ENCODE measurements around the gene TOMM6. TPM values are rescaled to one million over a fixed set of nuclear protein-coding genes. Genes with fewer than 3 reads are reported as not detected.
A peak's percentile ranks its signal among the peaks of the same experiment; 100 is the strongest.

TOMM6 gene
- total and polyA plus RNA-seq, 8 donors, result 48.6 to 196 (median 68.7) TPM

GRCh38 chr6:41783106-41783780, 4.3 kb upstream of the TOMM6 start:
- peaks cover 12 to 23% (median 14%) of the 10 kb centered on the region in 3 donors for H3K4me1 ChIP-seq
- TF ChIP-seq, protein P1, sequence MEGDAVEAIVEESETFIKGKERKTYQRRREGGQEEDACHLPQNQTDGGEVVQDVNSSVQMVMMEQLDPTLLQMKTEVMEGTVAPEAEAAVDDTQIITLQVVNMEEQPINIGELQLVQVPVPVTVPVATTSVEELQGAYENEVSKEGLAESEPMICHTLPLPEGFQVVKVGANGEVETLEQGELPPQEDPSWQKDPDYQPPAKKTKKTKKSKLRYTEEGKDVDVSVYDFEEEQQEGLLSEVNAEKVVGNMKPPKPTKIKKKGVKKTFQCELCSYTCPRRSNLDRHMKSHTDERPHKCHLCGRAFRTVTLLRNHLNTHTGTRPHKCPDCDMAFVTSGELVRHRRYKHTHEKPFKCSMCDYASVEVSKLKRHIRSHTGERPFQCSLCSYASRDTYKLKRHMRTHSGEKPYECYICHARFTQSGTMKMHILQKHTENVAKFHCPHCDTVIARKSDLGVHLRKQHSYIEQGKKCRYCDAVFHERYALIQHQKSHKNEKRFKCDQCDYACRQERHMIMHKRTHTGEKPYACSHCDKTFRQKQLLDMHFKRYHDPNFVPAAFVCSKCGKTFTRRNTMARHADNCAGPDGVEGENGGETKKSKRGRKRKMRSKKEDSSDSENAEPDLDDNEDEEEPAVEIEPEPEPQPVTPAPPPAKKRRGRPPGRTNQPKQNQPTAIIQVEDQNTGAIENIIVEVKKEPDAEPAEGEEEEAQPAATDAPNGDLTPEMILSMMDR (IDR thresholded peaks at IDR 0.05), result no peak
- DNase-seq, result peak in 1 of 6 donors; percentile 20
- peak overlapping the region in 1 of 4 donors; percentile 8 for H3K27ac ChIP-seq
- FAIRE-seq, result no peak
- no peaks in the 10 kb centered on the region for H3K27me3 ChIP-seq
- H3K36me3 ChIP-seq, result no peaks in the 10 kb centered on the region
- no peak for ATAC-seq
- no peaks in the 10 kb centered on the region for H3K9me3 ChIP-seq
- no peak overlapping the region for H3K4me3 ChIP-seq
- intact Hi-C loops (cut with DNase I), result loop anchor here in 2 of 3 donors (10.0 kb wide), 2 partner anchors 152 to 262 kb away; no protein-coding TSS in a partner anchor
- WGBS, 2 donors, result 76 to 83% methylated on average over 6 of the region's 6 CpGs

DNA sequence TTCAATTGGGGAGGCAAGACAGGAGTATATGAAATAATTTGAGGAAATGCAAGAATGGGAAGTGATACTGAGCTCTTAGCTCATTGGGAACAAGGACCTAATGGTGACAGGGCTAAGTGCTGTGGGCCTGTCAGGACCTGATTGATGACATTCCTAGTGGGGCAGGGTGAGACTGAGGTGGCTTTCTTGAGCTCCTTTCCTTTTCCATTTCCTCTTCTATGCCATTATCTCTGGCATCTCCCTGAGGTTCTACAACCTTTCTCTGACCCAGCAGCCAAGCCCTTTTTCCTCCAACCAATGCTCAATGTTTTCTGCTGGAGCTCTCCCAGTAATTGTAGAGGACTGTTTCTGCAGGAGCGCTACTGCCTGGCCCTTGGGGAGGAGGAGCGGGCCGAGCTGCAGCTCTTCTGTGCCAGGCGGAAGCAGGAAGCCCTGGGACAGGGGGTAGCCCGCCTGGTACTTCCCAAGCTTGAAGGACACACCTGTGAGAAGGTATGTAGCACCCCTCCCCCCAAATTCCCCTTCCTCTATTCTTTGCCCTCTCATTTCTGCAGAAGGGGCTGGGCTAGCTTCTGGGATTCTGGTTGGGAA, 2.8 kb upstream of the TOMM6 start:
- intact Hi-C loops (cut with DNase I), result loop anchor here in 2 of 3 donors (10.0 kb wide), 2 partner anchors 150 to 260 kb away; no protein-coding TSS in a partner anchor
- TF ChIP-seq, protein P1 (IDR thresholded peaks at IDR 0.05), result no peak
- Histone ChIP-seq H3K27me3 (no peaks in the 10 kb centered on the region), H3K27ac (peak overlapping the region in 3 of 4 donors; percentile 8 to 92 (median 19)), H3K36me3 (peaks cover 0 to under 1% (median 0%) of the 10 kb centered on the region in 3 donors), H3K9me3 (no peaks in the 10 kb centered on the region), H3K4me1 (peaks cover 14 to 20% (median 16%) of the 10 kb centered on the region in 3 donors), H3K4me3 (no peak overlapping the region)
- FAIRE-seq, result no peak
- WGBS, 2 donors, result 56 to 60% methylated on average over 5 of the region's 5 CpGs
- no peak for ATAC-seq
- peak in 3 of 6 donors; percentile 25 to 37 (median 29) for DNase-seq

- TF ChIP-seq, protein P1 (IDR thresholded peaks at IDR 0.05), result no peak
- Histone ChIP-seq H3K27ac (peak overlapping the region in 3 of 4 donors; percentile 8 to 92 (median 19)), H3K4me1 (peaks cover 14 to 20% (median 16%) of the 10 kb centered on the region in 3 donors), H3K4me3 (no peak overlapping the region), H3K9me3 (no peaks in the 10 kb centered on the region), H3K36me3 (peaks cover 0 to 6% (median 3%) of the 10 kb centered on the region in 3 donors), H3K27me3 (no peaks in the 10 kb centered on the region)
- intact Hi-C loops (cut with DNase I), result loop anchor here in 2 of 3 donors (10.0 kb wide), 2 partner anchors 150 to 260 kb away; no protein-coding TSS in a partner anchor
- 56 to 70% methylated on average over 11 of the region's 11 CpGs for WGBS, 2 donors
- DNase-seq (peak in 1 of 6 donors; percentile 43), ATAC-seq (no peak), FAIRE-seq (no peak)
Observed at GRCh38 chr6:41785254-41785653, 2.2 kb upstream of the TOMM6 start.

DNA sequence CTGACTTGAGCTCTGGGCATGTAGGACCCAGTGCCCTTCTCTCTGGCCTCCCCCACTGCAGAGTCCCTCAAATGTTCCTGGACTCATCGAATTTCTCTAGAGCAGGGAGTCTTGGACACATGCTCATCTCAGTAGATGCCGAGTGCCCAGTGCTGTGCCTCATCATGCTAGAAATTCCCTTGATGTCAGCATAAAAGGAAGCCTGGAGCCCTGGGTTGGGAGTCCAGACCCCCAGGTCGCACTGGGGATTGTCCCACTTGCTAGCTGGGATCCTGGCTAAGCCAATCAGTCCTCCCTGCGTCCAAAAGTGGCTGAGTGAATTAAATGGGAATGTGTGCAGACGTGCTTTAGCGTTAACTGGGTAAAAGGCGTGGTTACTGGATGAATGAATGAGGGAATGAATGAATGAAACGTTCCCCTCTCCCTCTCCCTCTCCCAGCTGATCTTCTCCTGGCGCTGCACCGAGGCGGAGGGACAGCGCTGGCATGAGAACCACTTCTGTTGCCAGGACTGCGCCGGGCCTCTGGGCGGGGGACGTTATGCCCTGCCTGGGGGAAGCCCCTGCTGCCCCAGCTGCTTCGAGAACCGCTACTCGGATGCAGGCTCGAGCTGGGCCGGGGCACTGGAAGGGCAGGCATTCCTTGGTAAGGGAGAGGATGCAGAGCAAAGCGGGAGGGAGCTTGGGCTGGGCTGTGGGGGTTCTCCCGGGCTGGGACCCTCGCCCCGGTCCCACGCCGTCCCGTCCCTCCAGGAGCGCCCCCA, 1.6 kb upstream of the TOMM6 start:
- intact Hi-C loops (cut with DNase I), result loop anchor here in 2 of 3 donors (10.0 kb wide), 2 partner anchors 149 to 259 kb away; no protein-coding TSS in a partner anchor
- peak in 3 of 6 donors; percentile 23 to 87 (median 29) for DNase-seq

More for the DNA sequence above, 1.6 kb upstream of the TOMM6 start:
- H3K27me3 ChIP-seq, result no peaks in the 10 kb centered on the region
- H3K9me3 ChIP-seq, result no peaks in the 10 kb centered on the region
- peaks cover 0 to 9% (median 3%) of the 10 kb centered on the region in 3 donors for H3K36me3 ChIP-seq
- H3K27ac ChIP-seq, result peak overlapping the region in 2 of 4 donors; percentile 92 to 93
- peaks cover 14 to 20% (median 16%) of the 10 kb centered on the region in 3 donors for H3K4me1 ChIP-seq
- TF ChIP-seq, protein P1 (IDR thresholded peaks at IDR 0.05), result no peak
- no peak for ATAC-seq
- WGBS, 2 donors, result 15 to 17% methylated on average over 26 to 28 of the region's 29 CpGs
- H3K4me3 ChIP-seq, result peak overlapping the region; percentile 61 to 93 (median 82)
- no peak for FAIRE-seq

All from pancreas (tissue), 10 donors.